Stimulated activated effector memory CD8-positive, alpha-beta T cell treated with anti-CD3 and anti-CD28 coated beads, Interleukin-12 subunit alpha, Interleukin-12 subunit beta, amount 100 ng/mL, for 72 hours (primary cell): ENCODE data around the gene PRRC2C.

Experiments used
- ATAC-seq: fragments of 150-1000 bp; cut with Tn5 transposase; 2 replicates; pipeline ENCODE4 v1.10.0; 2021
- DNase-seq, 2 donors: peaks; one replicate each; pipeline ENCODE4 v3.0.0; 2021 to 2022; ENCODE audit warnings: low spot score in 2 of 2
- H3K27ac Mint-ChIP-seq: one replicate; pipeline ENCODE4 v1.8.0; 2022; ENCODE audit warnings: mild to moderate bottlenecking, mixed read lengths
- H3K36me3 Mint-ChIP-seq: one replicate; pipeline ENCODE4 v1.8.0; 2022; ENCODE audit warnings: mild to moderate bottlenecking, mixed read lengths
- H3K4me1 Mint-ChIP-seq: one replicate; pipeline ENCODE4 v1.8.0; 2022; ENCODE audit warnings: mixed read lengths
- H3K4me3 Mint-ChIP-seq: one replicate; pipeline ENCODE4 v1.8.0; 2022; ENCODE audit warnings: mild to moderate bottlenecking, mixed read lengths
- H3K9me3 Mint-ChIP-seq: one replicate; pipeline ENCODE4 v1.8.0; 2022; ENCODE audit warnings: mixed read lengths

Gene PRRC2C

GRCh38 chr1:171484760-171485374 lies 463 bp upstream of the PRRC2C start:
- no peaks in the 10 kb centered on the region for H3K9me3 Mint-ChIP-seq
- H3K36me3 Mint-ChIP-seq = peaks cover 49% of the 10 kb centered on the region
- ATAC-seq = peak; percentile 59
- H3K4me1 Mint-ChIP-seq = peaks cover 44% of the 10 kb centered on the region
- peak overlapping the region; percentile 99 for H3K27ac Mint-ChIP-seq
- DNase-seq = no peak
- H3K4me3 Mint-ChIP-seq = peak overlapping the region; percentile 96

- DNase-seq (peak; percentile 56 to 81), ATAC-seq (peak; percentile 82)
- Mint-ChIP-seq H3K36me3 (peaks cover 61% of the 10 kb centered on the region), H3K4me1 (peaks cover 53% of the 10 kb centered on the region), H3K4me3 (peak overlapping the region; percentile 96), H3K27ac (peak overlapping the region; percentile 99), H3K9me3 (no peaks in the 10 kb centered on the region)
Measured at GRCh38 chr1:171486048-171486519, 754 bp downstream of the PRRC2C start.

DNA sequence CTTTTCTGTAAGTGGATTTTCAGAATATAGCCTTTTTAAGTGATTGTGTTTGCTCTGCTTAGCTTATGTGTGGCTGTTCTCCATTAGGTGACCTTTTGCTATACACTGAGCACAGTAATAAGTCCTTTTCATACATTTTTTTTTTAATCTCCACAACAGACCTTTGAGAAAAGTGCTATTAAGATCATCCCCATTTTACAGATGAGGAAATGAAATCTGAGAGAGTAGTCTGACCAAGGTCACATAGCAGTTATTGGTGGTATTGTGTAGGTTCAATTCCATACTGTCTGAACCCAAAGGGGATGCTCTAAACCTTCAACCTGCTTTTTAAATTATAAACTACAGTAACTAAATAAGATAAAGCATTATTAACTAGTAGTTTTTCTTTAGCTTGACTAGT lies 1.7 kb downstream of the PRRC2C start:
- no peak for ATAC-seq

DNA sequence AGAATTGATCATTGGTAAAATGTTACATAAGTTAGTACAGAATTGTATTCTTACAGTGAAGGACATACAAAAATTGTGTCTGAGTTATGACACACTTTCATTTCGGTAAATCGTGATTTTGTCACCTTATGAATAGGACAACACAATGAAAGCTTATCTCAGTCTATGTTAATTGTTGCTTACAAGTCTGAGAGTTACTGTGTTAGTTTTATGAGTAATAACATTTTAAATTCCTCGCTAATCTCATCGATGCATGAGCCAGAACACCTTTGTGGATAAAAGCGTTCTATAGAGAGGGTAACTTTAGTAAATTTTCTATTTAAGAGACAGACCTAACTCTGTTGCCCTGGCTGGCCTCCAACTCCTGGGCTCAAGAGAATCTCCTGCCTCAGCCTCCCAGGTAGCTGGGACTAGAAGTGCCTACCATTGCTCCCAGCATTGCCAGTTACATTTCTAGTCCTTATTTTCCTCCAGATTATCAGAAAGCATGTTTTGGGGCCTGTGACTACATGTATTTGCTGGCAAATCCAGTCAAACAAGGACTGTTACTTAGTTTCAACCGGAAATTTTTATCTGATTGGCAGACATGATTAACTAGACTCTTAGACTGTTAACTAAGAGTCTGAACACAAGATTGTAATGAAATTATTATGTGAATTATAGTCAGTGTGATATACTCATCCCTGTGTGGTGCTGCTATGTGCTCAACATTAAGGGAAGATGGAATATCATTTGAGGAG lies 3.0 kb downstream of the PRRC2C start:
- Mint-ChIP-seq H3K4me1 (peaks cover 72% of the 10 kb centered on the region), H3K36me3 (peaks cover 84% of the 10 kb centered on the region), H3K27ac (peak overlapping the region; percentile 99), H3K4me3 (peak overlapping the region; percentile 96), H3K9me3 (no peaks in the 10 kb centered on the region)
- no peak for DNase-seq
- no peak for ATAC-seq

More for the DNA sequence above, 1.7 kb downstream of the PRRC2C start:
- peak overlapping the region; percentile 99 for H3K27ac Mint-ChIP-seq
- H3K36me3 Mint-ChIP-seq = peaks cover 71% of the 10 kb centered on the region
- DNase-seq = no peak
- H3K4me1 Mint-ChIP-seq = peaks cover 60% of the 10 kb centered on the region
- peak overlapping the region; percentile 96 for H3K4me3 Mint-ChIP-seq
- H3K9me3 Mint-ChIP-seq = no peaks in the 10 kb centered on the region

DNA sequence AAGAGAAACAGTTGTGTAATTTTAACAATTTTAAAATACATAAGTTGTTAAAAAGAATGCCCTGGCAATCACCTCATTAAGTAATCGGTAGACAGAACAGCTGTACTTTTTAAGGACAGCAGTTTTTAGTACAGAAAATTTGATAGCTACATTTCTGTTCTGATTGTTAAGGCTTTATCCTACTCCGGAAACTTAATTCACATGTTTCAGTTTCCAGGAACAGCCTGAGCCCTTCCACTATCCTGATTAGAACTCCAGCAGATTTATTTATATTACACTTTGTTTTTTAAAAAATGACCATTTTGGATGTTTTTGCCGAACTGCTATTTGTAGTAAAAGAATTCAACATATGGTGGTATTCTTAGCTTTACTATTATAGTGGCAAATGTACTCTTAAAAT lies 8.7 kb downstream of the PRRC2C start:
- no peak overlapping the region for H3K27ac Mint-ChIP-seq
- DNase-seq (no peak), ATAC-seq (no peak)
- peaks cover 85% of the 10 kb centered on the region for H3K36me3 Mint-ChIP-seq
- no peak overlapping the region for H3K4me3 Mint-ChIP-seq
- peaks cover 81% of the 10 kb centered on the region for H3K4me1 Mint-ChIP-seq
- H3K9me3 Mint-ChIP-seq = no peaks in the 10 kb centered on the region

DNA sequence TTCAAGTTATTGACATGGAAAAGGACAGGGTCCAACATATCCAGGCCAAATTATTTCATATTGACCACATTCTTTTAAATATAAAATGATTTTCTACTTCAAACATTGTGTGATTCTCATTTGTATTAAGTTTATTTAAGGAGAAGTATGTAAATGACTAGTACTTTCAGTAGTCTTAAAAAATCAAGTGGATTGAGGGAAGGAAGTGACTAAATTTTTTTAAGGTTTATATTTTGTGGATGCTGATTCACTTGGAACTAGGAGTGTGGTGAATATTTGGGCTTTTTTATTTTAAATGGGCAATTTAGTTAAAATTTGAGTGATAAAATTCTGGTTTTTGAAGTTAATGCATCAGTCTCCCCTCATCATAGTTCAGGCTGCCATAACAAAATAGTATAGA lies 10.1 kb downstream of the PRRC2C start:
- Mint-ChIP-seq H3K36me3 (peaks cover 85% of the 10 kb centered on the region), H3K4me1 (peaks cover 75% of the 10 kb centered on the region), H3K27ac (peak overlapping the region; percentile 6), H3K9me3 (no peaks in the 10 kb centered on the region), H3K4me3 (no peak overlapping the region)
- DNase-seq (no peak), ATAC-seq (no peak)

DNA sequence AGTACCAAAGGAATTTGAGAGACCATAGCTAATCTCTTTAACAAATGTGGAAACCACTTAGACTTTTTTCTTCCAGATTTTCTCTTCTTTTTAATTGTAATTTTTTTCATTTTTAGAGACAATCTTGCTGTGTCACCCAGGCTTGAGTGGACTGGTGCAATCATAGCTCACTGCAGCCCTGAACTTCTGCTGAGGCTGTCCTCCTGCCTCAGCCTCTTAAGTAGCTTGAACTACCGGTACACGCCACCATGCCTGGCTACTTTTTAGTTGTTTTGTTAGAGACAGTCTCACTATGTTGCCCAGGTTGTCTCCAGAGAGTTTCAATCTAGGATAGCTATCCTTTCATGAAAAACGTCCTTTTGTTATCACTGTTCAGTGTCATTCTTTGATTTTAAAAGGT lies 15.0 kb downstream of the PRRC2C start:
- Mint-ChIP-seq H3K36me3 (peaks cover 73% of the 10 kb centered on the region), H3K27ac (peak overlapping the region; percentile 32), H3K9me3 (no peaks in the 10 kb centered on the region), H3K4me3 (no peak overlapping the region), H3K4me1 (peaks cover 81% of the 10 kb centered on the region)
- DNase-seq = no peak
- ATAC-seq = no peak

GRCh38 chr1:171500803-171501202 lies 15.5 kb downstream of the PRRC2C start:
- Mint-ChIP-seq H3K9me3 (no peaks in the 10 kb centered on the region), H3K4me1 (peaks cover 81% of the 10 kb centered on the region), H3K36me3 (peaks cover 68% of the 10 kb centered on the region), H3K27ac (peak overlapping the region; percentile 32), H3K4me3 (peak overlapping the region; percentile 6)
- ATAC-seq (no peak), DNase-seq (no peak)

- Mint-ChIP-seq H3K4me3 (peak overlapping the region; percentile 21), H3K9me3 (no peaks in the 10 kb centered on the region), H3K27ac (no peak overlapping the region), H3K36me3 (peaks cover 62% of the 10 kb centered on the region), H3K4me1 (peaks cover 82% of the 10 kb centered on the region)
- ATAC-seq = peak; percentile 93
- no peak for DNase-seq
Measured at GRCh38 chr1:171501305-171502024, 16.1 kb downstream of the PRRC2C start.

DNA sequence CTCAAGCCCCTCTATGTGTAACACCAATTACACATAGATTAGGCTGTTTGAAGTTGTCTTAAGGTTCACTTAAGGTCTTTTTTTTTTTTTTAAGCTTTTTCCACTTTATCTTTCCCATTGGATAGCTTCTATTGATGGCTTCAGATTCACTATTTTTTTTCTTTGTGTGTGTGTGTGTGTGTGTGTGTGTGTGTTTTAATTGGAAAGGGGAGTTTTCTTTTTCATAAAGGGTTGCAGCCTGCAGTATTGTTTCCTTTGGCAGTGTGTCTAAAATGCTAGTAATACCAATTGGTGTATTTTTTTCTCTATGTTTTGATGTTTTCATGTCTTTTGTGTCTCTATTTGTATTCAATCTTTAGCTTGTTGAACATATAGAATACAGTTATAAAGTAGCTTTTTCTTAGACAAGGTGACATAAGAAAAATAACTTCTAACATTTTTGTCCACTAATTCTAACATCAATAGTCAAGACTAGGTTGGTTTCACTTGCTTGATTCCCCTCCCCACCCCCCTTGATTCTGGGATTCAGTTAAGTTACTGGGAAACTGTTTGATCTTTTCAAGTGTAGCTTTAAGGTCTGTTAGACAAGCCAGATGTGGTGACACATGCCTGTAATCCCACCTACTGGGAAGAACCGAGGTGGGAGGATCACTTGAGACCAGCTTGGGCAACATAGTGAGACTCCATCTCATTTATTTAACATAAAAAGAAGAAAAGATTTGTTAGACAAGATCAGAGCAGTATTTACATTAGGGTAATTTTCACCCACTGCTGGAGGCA lies 21.4 kb downstream of the PRRC2C start:
- peak overlapping the region; percentile 74 for H3K27ac Mint-ChIP-seq
- ATAC-seq = no peak
- peaks cover 32% of the 10 kb centered on the region for H3K36me3 Mint-ChIP-seq
- peak overlapping the region; percentile 15 for H3K4me3 Mint-ChIP-seq
- H3K9me3 Mint-ChIP-seq = no peaks in the 10 kb centered on the region
- H3K4me1 Mint-ChIP-seq = peaks cover 93% of the 10 kb centered on the region
- DNase-seq = no peak

- Mint-ChIP-seq H3K27ac (no peak overlapping the region), H3K4me1 (peaks cover 91% of the 10 kb centered on the region), H3K9me3 (no peaks in the 10 kb centered on the region), H3K36me3 (peaks cover 26% of the 10 kb centered on the region), H3K4me3 (peak overlapping the region; percentile 15)
- DNase-seq (no peak), ATAC-seq (no peak)
Measured at GRCh38 chr1:171507435-171507834, 22.1 kb downstream of the PRRC2C start.

DNA sequence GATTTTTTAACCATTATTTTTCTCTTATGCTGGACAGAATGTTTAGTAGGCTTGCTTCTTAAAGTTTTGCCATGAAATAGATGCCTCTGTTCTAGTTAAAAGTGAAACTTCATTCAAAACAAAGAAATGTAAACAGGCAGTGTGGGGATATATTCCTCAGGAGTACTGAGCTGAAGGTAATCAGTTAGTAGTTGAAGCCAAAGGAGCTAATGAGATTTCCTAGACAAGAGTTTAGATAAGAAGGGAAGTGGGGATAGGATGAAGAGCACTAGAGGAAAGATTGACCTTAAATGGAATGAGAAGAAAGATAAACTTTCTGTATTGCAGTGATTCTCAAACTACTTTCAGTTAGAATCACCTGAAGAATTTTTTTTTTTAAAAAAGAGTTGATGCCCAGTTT lies 23.9 kb downstream of the PRRC2C start:
- Mint-ChIP-seq H3K36me3 (peaks cover 9% of the 10 kb centered on the region), H3K27ac (no peak overlapping the region), H3K9me3 (no peaks in the 10 kb centered on the region), H3K4me3 (peak overlapping the region; percentile 30), H3K4me1 (peaks cover 88% of the 10 kb centered on the region)
- no peak for ATAC-seq
- no peak for DNase-seq

DNA sequence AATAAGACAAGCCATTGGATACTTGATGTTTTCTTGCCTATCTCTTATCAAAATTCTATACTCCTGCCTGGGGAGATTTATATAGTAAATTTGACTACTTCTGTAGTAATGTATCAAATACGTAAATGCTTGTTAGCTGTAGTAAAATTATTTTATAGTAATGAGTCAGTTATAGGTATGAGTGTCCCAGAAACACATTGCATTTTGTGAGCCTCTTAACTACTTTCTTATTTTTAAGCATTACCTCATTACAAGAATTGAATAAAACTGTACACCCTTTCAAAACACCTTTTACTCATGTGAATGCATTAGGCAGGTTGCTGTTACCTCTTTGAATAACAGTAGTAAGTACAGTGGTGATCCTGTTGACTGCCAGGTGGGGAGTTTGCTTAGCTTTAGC lies 28.4 kb downstream of the PRRC2C start:
- no peaks in the 10 kb centered on the region for H3K9me3 Mint-ChIP-seq
- H3K4me1 Mint-ChIP-seq = peaks cover 60% of the 10 kb centered on the region
- H3K27ac Mint-ChIP-seq = peak overlapping the region; percentile 43
- H3K36me3 Mint-ChIP-seq = no peaks in the 10 kb centered on the region
- DNase-seq (no peak), ATAC-seq (peak; percentile 73)
- H3K4me3 Mint-ChIP-seq = no peak overlapping the region

DNA sequence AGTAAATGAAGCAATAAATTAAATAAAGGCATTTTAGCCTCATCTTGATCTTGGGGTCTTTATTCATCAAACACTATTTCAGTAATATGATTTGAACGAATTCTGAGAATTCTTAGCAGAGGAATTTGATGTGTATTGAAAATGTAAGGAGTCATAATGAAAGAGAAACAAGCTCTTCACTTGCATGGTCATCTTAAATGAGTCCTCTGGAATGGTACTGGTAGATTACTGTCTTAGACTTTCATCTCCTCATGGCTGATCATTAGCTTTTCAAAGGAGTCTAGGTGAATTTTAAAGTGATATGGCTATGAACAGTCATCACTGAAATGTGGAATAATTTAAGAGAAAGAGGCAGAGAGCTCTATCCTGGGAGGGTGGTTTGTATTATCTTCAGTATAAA lies 30.0 kb downstream of the PRRC2C start:
- DNase-seq (no peak), ATAC-seq (peak; percentile 78)
- no peaks in the 10 kb centered on the region for H3K9me3 Mint-ChIP-seq
- no peak overlapping the region for H3K4me3 Mint-ChIP-seq
- H3K4me1 Mint-ChIP-seq = peaks cover 48% of the 10 kb centered on the region
- no peaks in the 10 kb centered on the region for H3K36me3 Mint-ChIP-seq
- peak overlapping the region; percentile 72 for H3K27ac Mint-ChIP-seq

DNA sequence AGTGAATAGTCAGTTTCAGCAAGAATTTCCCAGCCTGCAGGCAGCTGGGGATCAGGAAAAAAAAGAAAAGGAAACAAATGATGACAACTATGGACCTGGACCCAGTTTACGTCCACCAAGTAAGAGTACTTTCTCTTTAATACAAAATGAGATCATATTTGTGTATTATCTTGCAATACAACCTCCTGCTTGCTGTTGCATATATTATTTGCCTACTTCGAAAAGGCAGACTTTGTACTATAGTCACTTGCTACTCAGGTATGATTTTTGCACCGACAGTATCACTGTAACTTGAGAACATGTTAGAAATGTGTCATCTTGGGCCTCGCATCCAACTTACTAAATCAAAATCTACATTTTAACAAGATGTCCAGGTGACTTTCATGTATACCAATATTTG lies 30.4 kb downstream of the PRRC2C start:
- no peak for ATAC-seq
- Mint-ChIP-seq H3K4me3 (no peak overlapping the region), H3K4me1 (peaks cover 43% of the 10 kb centered on the region), H3K36me3 (no peaks in the 10 kb centered on the region), H3K27ac (peak overlapping the region; percentile 72), H3K9me3 (no peaks in the 10 kb centered on the region)
- no peak for DNase-seq
